Stimulated activated CD8-positive, alpha-beta memory T cell treated with anti-CD3 and anti-CD28 coated beads, Interleukin-12 subunit alpha, Interleukin-12 subunit beta, amount 100 ng/mL, for 1 hour (primary cell): ENCODE measurements around the gene C10orf105.

Source experiments
- DNase-seq: peaks from one replicate; pipeline ENCODE4 v3.0.0-alpha.2; 2020; ENCODE audit warnings: low read depth

The C10orf105 gene

GRCh38 chr10:71697938-71698709 is 21.5 kb downstream of the C10orf105 start:
- DNase-seq, result no peak

DNA sequence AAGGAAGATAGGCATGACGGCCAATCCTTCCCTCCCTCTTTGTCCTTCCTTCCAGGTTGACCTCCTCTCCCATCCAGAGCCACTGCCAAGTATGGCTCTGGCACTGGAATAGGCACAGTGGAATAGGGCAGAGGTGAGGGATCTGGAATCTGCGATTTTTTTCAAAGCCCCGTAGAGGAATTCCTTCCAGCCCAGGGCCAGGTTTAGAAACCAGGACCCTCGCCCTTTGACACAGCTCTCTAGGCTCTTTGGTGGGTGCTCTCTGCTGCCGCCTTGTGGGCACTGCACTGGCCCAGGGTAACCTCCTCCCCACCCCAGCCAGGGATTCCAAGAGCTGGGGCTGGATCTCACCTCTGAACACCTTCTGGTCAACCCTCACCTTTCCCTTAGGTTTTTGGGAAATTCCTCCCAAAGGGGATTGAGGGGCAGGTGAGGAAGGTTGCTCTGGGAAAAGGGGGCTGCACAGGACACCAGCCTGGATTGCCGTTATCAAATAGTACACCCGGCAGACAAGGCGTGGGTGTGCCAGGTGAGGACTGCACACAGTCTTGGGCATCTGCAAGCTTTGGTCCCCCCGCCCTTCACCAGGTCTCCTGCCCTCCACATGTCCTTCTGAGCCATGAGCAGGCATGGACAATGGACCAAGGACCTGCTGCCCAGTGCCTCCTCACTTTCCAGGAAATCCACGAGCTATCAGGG is 22.8 kb downstream of the C10orf105 start:
- peak; percentile 46 for DNase-seq

DNA sequence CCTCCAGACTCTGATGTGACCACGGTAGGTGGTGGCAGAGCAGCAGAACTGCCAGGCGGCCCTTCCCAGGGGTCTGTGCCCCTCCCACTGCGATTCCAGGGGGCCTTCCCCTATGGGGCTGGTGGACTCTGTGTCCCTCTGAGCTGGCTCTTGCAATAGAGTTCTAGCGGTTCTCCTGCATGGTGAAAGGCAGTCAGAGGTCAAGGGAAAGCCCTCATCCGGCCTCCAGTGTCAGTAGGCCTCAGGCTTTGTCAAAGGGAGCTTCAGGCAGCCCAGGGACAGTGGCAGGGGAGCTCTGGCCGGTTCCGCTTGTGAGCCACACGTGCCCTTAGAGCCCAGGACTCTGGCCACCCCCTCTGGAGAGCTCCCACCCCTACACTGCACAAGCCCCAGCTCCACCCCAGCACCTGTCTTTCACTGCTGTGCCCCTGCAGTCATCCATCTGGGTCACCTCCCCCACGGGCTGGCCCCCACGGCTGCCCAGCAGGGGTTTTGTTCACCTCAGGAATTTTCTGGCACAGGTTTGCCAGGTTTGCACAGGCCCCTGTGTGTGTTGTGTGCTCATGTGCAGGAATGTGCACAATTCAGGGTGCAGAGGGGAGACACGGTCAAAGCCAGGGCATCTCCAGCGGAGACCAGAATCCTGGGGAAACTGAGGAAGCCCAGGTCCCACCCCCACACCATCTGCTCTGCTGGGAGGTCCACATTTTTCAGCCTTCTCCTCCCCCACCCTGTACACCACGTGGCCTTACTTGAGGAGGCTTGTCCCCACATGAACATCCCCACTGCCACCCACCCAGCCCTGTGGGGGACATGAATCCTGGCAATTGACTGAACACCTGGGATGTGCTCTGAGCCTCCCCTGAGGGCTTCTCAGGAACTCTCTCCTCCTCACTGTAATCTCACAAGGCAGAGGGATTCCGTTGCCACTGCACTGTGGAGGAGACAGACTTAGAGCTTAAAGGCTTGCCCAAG is 23.8 kb downstream of the C10orf105 start:
- DNase-seq, result no peak

DNA sequence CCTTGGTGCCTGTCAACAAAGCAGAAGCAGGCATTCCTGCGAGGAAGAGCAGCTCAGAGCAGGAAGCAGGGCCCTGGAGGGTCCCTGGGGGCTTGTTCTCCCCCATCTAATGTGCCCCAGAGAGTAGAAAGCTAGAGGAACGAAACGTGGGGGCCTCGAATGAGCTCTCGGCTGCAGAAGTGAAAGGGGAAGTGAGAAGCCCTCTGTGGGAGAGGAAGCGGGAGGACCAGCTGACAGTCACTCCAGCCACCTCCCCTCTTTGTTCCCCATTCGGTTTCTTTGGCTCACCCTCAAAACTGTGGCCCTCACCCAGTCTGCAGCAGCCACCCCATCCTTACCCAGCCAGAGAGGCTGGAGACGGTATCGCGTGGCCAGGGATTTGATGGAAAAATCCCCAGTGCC is 25.0 kb downstream of the C10orf105 start:
- DNase-seq, result no peak

- no peak for DNase-seq
Measured at GRCh38 chr10:71694039-71694501, 25.5 kb downstream of the C10orf105 start.

DNA sequence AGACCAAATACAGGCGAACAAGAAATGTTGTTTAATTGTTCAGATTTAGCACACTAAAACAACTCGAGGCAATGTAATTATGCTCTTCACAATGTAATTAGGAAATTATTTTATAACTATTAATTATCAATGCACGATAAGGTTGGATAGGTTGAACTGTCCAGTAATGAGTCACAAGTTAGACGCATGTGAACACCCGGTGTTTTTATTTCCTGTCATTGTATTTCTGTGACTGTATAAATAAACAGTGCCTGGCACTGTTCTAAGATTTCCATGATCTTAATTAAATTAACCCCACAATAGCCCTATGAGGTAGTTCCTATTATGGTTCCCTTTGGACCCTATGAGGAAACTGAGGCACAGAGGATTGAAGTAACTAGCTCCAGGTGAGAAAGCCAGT is 26.2 kb downstream of the C10orf105 start:
- no peak for DNase-seq

GRCh38 chr10:71692598-71693306 is 26.8 kb downstream of the C10orf105 start:
- no peak for DNase-seq

GRCh38 chr10:71691405-71691804 is 28.2 kb downstream of the C10orf105 start:
- DNase-seq, result no peak

- no peak for DNase-seq
Measured at GRCh38 chr10:71690094-71690720, 29.4 kb downstream of the C10orf105 start.

DNA sequence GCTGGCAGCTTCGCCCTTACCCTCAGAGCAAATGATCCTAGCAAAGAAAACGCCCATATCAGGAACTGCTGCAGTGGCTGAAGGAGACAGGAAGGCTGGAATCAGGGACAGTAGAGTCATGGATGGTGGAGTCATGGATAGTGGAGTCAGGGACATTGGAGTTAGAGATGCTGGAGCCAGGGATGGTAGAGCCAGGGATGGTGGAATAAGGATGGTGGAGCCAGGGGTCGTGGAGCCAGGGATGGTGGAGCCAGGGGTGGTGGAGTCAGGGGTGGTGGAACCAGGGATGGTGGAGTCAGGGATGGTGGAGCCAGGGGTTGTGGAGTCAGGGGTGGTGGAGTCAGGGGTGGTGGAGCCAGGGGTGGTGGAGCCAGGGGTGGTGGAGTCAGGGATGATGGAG is 31.3 kb downstream of the C10orf105 start:
- no peak for DNase-seq

DNA sequence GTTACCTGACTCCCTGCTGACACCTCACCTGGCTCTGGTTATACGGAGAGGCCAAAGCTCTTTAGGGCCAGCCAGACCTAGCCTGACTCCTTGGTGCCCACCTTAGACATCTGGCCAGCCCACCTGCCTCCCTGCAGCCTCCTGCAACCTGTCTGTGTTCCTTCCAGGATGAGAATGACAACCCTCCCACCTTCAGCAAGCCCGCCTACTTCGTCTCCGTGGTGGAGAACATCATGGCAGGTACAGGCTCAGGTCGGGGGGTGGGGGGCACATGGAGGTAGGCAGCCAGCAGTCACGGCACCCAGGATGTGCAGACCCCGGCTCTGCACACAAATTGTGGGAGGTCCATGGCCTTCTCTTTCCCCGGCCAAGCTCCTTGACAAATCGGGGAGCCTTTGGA is 32.1 kb downstream of the C10orf105 start:
- DNase-seq, result no peak

GRCh38 chr10:71687077-71687476 is 32.5 kb downstream of the C10orf105 start:
- DNase-seq, result no peak

- DNase-seq, result no peak
Measured at GRCh38 chr10:71685554-71686232, 33.9 kb downstream of the C10orf105 start.

GRCh38 chr10:71684356-71685173 is 35.0 kb downstream of the C10orf105 start:
- no peak for DNase-seq

DNA sequence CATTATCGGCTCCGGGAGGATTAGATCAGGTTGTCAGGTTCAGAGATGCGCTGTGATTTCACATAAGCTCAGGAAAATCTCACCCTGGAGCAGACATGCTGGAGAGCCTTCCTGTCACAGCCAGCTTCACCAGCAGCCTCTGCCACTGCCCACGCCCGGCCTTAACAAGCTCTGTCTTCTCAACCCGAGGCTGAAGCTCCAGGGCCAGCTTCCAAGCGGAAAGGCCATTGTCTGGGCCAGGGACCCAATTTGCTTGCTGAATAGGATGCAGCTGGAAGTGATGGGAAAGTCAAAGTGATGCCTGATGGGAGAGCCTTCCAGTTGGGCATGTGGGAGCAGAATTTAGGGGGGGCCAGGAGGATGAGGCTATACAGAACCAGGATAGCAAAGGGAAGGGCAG is 36.3 kb downstream of the C10orf105 start:
- DNase-seq, result no peak

DNA sequence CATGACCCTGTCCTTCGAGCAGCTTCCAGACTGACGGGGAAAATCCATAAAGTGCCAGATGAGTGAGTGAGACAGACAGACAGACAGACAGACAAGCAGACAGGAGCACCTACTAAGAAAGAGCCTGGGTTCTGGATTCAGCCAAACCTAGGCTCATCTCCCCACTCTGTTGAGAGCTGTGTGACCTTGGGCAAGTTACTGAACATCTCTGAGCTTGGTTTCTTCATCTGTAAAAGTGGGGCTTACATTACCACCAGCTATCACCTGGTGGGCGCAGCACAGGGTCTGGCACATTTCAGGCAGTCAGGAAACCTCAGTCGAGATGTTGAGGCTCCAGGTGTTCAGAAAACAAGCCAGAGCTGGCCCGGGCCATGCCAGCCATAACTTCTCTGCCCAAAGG is 37.6 kb downstream of the C10orf105 start:
- no peak for DNase-seq

DNA sequence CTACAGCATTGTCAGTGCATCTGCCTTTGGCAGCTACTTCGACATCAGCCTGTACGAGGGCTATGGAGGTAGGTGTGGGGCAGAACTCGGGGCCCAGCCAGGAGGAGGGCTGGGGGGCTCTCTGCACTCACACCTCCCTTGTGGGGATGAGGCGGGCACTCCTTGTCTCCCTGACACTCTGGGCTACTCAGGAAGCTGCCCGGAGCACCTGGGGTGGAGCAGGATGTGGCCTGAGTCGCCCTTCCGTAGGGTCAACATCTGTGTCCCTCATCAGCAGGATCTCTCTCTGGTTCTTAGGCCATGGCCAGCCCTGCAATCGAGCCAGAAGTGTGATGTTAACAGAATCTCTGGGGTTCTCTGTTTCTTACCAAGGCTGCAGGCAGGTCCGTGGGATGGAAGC is 40.2 kb downstream of the C10orf105 start:
- no peak for DNase-seq

- no peak for DNase-seq
Measured at GRCh38 chr10:71678057-71678805, 41.3 kb downstream of the C10orf105 start.

GRCh38 chr10:71677261-71677660 is 42.3 kb downstream of the C10orf105 start:
- no peak for DNase-seq
